H1 (cell line): Measurements from ENCODE around the gene MRPL45. TPM values are rescaled to one million over a fixed set of nuclear protein-coding genes. Genes with fewer than 3 reads are reported as not detected.

Source experiments
- CTBP2 ChIP-seq: IDR thresholded peaks from 2 replicates; pipeline ENCODE4 v1.7.0; 2011; ENCODE audit warnings: borderline replicate concordance, mild to moderate bottlenecking, moderate library complexity, mixed read lengths, low read length; ENCODE audit not compliant: insufficient read depth, insufficient read length
- EGR1 ChIP-seq: IDR thresholded peaks from 2 replicates; pipeline ENCODE4 v1.6.1; 2011; ENCODE audit warnings: low read depth, low read length, borderline replicate concordance
- POLR2A ChIP-seq, 2 experiments: IDR thresholded peaks; 1 replicate in 1 of 2; 2 replicates in 1 of 2; pipeline ENCODE4 v1.6.1; 2011; ENCODE audit warnings: low read depth in 2 of 2, low read length in 2 of 2, mild to moderate bottlenecking in 2 of 2; ENCODE audit errors: control extremely low read depth in 1 of 2
- polyA plus RNA-seq, 7 experiments: library from polyadenylated mRNA; depleted of rRNA in 3 of 7; stranded (reverse) in 5 of 7; unstranded in 2 of 7; fragments of >200 nt in 5 of 7; fragments of 200-250 nt in 2 of 7; gene quantifications; 1 replicate in 5 of 7; 2 replicates in 1 of 7; 4 replicates in 1 of 7; pipeline versions ENCODE4 v1.2.1 to v1.2.3, GENCODE V29; 2011 to 2013; ENCODE audit warnings: missing spikeins in 2 of 7, mixed read lengths in 2 of 7
- total RNA-seq: library from RNA; stranded (reverse); fragmentation: NEBNext Ultra II Directional; extraction: Animal tissue kit (Norgen Biotek cat#: 25700); gene quantifications from 2 replicates; pipeline ENCODE4 v1.2.1, GENCODE V29; 2021

MRPL45 gene
- total and polyA plus RNA-seq, 2 of the 8 experiments (the other 6 are each of a cell fraction or from before 2014, with no cell fraction given): 65.6 to 71.7 TPM

- TF ChIP-seq POLR2A (IDR thresholded peaks at IDR 0.05; ENCODE audit: control extremely low read depth in 1 of 2, low read depth in 2 of 2, low read length in 2 of 2) (no peak), EGR1 (no peak), CTBP2 (no peak)
These were observed 72.3 kb downstream of the MRPL45 start (continued) for GRCh38 chr17:38369124-38369886.

Other genes with a start within 250 kb of the MRPL45 start
- not detected in 2 replicates for gene TBC1D3C, start 228.5 kb upstream of the MRPL45 start, total RNA-seq
- 0.68 TPM in 1 of 2 replicates, not detected in the other for gene TBC1D3C, start 228.5 kb upstream of the MRPL45 start, polyA plus RNA-seq (2011; rRNA removed)
- gene TBC1D3E, start 169.2 kb upstream of the MRPL45 start, total RNA-seq: not detected in 2 replicates
- not detected in 2 replicates for gene TBC1D3E, start 169.2 kb upstream of the MRPL45 start, polyA plus RNA-seq (2011; rRNA removed)
- gene TBC1D3, start 104.6 kb upstream of the MRPL45 start, total RNA-seq: not detected in 2 replicates
- gene TBC1D3, start 104.6 kb upstream of the MRPL45 start, polyA plus RNA-seq (2011; rRNA removed): not detected in 2 replicates
- 0.07 and 0.13 TPM in 2 replicates for gene GPR179, start 46.8 kb downstream of the MRPL45 start, total RNA-seq
- 0.02 and 0.03 TPM in 2 replicates for gene GPR179, start 46.8 kb downstream of the MRPL45 start, polyA plus RNA-seq (2011; rRNA removed)
- 26.9 and 28.2 TPM in 2 replicates for gene SOCS7, start 54.7 kb downstream of the MRPL45 start, total RNA-seq
- 12.8 and 13.5 TPM in 2 replicates for gene SOCS7, start 54.7 kb downstream of the MRPL45 start, polyA plus RNA-seq (2011; rRNA removed)
- gene ARHGAP23, start 131.3 kb downstream of the MRPL45 start, total RNA-seq: 107 and 108 TPM in 2 replicates
- gene ARHGAP23, start 131.3 kb downstream of the MRPL45 start, polyA plus RNA-seq (2011; rRNA removed): 16.3 and 28.6 TPM in 2 replicates